GM20431 (cell line): ENCODE data around the gene EXOC3.
"Not testable (repeated sequence)": the region's sequence is repeated elsewhere in the genome, so short reads cannot be mapped to it uniquely, and the experiment has no call there.

Source experiments
- in situ Hi-C: fragments of 300-500 bp; cut with MseI, MboI; formaldehyde crosslinking; loops from one replicate; pipeline ENCODE4 v1.15.0; 2020; ENCODE audit warnings: low sequenced_read_pairs; ENCODE audit not compliant: unreplicated experiment

The EXOC3 gene

DNA sequence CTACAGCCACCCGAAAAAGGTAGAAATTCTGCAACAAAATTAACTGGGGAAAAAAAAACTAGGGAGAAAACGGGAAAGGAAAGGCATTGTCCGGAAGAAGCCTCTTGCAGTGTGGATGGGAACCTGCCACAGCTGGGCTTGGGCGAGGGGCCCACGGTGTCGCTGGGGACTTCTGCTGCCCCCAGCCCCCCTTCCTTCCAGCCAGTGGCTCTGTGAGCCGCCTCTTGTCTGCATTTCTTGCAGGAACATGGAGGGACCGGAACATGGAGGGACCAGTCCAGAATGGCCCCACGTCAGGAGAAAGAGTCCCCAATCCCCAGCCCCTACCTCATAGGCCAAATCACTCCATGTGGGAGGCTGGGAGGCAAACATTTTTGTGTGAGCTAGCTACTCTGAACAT is 36.9 kb upstream of the EXOC3 start:
- in situ Hi-C loops = no loop called here

DNA sequence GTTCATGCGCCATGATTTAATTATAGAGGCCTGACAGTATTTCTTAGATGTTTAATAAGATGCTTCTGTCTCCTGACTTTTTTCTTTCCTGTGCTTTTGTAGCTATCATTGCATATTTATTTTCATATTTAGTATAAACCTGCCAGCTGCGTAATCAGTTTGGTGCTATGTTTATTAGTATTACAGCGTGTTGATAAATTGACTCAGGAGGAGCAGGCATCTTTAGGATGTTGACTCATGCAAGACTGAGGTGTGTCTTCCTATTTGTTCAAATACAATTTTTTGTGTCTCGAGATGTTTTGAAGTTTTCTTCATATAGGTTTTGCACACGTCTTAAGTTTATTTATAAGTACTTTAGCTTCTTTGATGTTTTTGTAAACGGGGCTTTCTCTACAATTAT is 35.9 kb upstream of the EXOC3 start:
- in situ Hi-C loops = no loop called here

DNA sequence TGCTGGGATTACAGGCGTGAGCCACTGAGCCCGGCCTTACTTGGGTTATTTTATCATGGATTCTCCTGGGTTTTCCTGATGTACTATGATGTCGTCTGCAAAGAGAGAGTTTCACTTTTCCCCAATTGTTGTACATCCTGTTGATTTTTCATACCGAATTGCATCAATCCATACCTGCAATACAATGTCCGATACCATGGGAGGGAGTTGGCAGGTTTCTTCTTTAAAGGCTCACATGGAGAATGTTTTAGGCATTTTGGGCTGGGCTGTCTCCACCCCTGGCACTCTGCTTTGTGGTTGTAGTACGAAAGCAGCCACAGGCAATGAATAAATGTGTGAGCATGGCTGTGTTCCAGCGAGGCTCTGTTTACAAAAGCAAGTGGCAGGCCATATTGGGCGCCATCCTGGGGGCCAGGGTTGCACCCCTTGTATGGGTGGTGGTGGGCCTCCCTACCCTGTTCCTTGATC is 35.1 kb upstream of the EXOC3 start:
- in situ Hi-C loops = no loop called here

DNA sequence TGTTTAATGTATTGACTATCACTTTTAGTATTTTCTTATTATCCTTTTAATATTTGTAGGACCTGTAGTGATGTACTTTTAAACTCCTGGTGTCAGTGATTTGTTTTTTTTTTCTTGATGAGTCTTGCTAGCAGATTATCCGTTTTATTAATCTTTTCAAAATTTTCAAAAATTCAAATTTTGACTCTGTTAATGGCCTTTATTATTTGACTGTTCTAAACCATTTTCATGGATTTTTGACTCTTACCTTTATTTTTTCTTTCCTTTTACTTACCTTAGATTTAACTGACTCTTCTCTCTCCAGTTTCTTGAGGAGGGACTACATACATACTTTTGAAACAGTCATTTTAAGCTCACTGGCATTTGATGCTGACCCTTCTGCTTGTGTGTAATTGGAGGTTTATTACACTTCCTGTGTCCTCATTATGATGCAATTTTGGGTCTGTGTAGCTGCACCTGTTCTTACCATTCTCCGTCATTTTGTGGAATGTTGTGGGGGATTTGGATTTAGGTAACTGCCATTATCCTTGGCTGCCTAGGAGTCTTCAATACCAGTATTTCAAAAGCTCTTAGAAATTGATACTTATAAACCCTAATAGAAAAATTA is 32.0 kb upstream of the EXOC3 start:
- in situ Hi-C loops = no loop called here

DNA sequence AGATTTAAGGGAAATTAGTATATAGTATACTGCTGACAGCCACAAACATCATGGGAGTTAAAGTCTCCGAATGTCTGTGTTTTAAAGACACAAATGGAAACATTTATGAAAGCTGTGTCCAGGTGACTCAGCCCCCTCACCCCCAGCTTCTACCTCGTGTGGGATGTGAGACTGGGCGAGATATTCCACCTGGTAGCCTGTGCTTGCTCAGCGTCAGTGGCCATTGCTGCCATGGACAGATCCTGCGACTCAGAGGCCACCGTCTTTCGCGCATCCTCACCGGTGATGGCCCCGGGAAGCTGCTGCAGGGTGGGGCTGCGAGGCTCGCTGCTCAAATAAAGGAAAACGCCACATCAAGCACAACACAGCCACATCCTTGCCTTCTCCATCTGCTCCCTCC is 31.2 kb upstream of the EXOC3 start:
- in situ Hi-C loops = no loop called here

DNA sequence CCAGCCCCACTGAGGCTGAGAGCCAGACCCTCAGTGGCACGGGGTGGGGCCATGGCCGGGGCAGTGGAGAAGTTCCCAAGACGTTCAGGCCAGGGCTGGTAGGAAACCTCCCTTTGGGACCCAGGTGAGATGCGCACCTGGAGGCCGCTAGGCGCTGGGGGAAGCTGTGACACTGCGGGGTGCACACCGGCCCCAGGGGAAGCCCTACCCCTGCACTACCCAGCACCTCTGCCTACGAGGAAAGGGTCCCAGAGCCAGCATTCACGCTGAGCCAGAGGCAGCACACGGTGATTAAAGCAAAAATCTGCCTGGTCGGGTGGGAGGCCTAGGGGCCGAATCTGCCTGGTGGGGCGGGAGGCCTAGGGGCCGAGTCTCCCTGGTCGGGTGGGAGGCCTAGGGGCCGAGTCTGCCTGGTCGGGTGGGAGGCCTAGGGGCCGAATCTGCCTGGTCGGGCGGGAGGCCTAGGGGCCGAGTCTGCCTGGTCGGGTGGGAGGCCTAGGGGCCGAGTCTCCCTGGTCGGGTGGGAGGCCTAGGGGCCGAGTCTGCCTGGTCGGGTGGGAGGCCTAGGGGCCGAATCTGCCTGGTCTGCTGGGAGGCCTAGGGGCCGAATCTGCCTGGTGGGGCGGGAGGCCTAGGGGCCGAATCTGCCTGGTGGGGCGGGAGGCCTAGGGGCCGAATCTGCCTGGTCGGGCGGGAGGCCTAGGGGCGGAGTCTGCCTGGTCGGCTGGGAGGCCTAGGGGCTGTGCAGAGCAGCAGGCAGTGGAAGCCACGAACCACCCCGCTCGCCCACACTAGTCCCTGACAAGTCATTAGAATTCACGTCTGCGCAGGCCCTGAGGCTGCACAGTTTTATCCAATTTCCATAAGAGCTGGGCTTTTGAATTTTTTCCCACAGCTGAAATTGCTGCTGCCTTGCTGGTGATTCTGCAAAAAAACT is 27.7 kb upstream of the EXOC3 start:
- in situ Hi-C loops = not testable (repeated sequence)

DNA sequence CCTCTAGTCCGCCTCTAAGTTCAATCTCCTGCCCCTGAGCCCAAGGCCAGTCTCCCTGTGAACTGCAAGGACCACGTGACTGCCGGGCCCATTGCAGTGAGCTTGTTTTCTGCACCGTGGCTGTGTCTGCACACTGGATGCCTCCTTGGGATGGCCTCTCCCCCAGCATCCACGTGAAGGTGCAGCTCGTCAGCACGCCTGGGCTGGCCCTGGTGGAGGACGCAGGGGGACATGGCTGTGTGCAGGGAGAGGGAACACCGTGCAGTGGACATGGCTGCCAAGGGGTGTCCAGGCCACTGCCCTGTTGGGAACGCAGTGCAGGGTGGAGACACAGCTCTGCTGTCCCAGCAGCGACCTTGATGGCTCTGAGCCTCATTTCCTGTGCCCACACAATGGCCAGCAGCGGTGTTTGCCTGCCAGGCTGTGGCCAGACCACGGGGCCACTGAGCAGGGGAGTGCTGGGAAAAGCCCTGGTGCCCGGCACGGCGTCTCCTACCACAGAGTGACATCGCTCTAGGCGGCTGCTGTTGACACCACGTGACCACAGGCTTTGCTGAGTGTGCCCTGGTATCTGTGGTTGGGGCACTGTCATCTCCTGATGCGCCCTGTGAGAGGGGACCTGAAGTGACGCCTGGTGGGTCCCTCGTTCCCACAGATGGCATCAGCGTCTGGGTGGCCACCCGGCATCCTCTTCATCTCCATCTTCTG is 26.9 kb upstream of the EXOC3 start:
- in situ Hi-C loops = no loop called here

DNA sequence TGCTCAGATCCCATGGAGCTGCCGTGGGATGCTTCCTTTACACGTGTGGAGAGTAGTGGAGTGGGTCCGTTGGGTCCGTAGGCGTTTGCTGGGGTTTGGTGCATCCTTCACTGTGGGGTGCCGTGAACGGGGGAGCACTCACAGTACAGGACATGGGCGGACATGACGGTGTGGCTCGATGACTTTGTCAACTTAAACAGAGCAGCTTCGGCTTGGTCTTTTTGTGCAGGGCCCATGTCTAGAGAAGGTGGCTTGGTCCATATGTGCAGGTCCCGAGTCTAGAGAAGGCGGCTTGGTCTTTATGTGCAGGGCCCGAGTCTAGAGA is 26.4 kb upstream of the EXOC3 start:
- in situ Hi-C loops = no loop called here

DNA sequence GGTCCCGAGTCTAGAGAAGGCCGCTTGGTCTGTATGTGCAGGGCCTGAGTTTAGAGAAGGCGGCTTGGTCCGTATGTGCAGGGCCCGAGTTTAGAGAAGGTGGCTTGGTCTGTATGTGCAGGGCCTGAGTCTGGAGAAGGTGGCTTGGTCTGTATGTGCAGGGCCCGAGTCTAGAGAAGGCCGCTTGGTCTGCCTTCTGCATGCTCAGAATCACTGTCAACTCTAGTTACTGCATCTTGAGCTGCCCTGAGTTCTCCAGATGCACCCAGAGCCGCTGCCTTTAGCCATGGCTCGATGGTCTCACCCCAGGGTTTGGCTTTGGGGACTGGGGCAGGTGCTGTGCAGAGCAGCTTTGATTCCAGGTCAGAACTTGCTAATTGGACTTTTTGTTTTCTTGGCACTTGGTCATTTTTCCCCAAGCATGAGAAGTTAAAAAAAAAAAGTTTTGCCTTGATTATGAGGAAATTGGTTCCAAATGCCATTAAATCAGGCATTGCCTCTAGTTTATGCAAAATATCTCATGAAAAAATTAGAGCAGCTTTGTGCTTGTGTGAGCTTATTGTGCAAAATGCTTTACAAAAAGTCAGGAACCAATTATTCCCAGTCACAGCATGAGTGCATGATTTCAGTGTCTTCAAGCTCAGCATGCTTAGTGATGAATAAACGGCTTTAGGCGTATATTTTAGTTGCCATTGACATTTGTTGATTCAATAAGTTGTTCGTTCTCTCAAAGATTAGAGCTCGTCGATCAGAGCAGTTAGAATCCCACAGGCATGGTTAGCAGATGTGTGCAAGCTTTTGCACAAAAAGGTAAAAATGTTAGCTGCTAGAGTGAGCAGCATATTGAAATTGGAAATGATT is 25.4 kb upstream of the EXOC3 start:
- in situ Hi-C loops = no loop called here

DNA sequence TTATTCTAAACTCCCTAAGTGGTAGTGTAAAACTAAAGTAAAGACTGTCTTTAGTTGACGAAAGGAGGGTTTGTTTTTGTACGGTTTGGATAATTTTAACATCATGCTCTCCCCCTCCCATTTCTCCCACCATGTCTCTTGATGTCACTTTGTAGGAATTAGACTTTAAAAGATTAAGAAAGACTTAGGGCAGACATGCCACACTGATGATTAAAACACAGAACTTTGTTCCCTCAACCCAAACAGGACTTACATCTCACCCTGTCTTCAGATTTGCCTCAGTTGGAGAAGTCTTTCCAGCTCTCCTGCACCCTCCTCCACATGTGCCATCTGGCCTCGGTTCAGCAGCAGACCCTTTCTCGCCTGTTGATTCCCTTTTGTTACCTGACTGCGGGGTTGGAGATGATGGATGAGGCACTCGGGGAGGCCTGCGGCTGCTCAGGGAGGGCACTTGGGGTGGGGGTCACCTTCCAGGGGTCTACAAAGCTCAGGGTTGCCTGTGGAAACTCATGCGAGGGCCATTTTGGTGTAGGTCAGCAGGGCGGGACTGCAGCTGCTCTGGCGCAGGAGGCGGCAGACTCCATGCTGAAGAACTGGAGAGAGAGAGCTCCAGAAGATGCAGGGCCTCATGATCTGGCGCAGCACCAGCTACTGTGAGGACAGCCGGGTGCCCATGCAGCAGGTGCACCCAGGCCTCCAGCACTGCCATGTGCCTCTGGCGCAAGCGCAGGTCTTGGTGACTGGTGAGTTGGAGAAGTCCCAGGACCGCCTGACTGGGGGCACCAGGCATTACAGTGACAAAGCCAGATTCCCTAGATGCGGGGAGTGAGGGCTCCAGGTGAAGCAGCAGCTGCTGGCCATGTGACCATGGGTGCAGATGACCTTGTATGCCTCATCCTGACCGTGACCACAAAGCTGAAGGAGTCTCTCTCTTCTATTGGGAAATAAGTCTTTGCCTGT is 24.5 kb upstream of the EXOC3 start:
- in situ Hi-C loops = no loop called here

DNA sequence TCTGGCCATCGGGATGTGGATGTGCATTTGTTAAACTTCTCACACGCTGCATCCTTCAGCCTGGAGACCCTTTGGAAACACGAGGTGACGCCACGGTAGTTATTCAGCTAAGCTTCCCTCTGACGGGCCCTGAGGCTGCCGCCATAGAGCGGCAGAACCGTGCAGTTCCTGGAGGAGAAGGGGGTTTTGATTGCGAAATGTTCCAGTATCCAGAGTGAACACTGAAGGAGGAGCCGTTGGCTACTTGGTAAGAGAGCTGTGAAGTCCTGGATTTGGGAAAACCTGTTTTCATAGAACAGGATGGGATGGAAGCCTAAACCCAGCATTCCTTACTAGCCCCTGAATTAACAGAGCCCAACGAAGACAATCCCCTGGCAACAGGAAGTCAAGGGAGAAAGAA is 23.0 kb upstream of the EXOC3 start:
- in situ Hi-C loops = no loop called here

DNA sequence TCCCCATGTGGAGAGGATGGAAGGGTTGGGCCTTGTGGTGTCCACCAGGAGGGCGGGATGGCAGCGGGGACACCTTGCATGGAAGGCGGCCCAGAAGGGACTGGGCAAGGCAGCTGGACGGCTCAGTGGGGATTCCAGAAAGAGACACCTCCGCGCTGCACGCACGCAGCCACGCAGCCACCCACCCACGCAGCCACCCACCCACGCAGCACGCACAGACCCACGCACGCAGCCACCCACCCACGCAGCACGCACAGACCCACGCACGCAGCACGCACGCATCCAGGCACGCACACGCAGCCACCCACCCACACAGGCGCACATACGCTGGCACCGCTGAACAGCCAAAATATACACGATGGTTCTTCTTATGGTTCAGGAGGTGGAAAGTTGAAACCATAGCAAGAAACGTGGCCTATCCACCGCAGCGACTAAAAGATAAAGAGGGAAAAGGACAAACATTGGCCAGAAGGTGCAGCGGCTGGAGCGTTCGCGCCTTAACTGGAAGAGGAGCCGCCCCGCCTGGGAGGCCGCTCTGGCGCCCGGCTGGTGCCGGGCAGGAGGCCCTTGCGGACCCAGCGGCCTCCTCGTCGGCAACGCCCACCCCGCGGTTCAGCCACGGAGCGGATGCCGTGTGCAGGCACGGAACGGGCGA is 22.2 kb upstream of the EXOC3 start:
- in situ Hi-C loops = no loop called here

DNA sequence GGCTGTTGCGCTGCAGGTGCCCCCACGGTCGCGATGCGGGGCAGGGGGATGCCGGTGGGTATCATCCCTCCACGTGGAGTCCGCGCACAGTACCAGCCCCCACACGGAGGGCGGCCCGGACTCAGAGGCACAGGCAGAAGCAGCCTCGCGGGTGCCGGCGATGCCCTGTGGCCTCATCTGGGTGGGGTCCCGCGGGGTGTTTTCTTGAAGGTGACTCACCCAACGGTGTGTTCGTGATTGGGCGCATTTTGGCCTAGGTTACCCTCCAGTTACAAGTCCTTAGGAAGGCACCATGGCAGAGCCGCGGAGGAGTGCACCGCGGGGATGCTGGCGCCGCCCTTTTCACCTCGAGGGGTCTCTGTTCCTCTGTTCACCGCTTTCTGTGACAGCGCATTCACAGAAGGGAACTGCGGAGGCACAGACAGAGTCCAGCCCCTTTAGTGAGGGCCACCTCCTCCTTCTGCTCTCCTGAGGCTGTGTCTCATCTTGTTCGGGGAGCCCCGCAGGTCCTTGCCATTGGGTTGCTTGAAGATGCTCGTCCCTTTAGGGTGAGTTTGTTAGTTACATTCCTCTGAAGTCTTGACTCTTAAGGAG is 21.6 kb upstream of the EXOC3 start:
- in situ Hi-C loops = no loop called here

DNA sequence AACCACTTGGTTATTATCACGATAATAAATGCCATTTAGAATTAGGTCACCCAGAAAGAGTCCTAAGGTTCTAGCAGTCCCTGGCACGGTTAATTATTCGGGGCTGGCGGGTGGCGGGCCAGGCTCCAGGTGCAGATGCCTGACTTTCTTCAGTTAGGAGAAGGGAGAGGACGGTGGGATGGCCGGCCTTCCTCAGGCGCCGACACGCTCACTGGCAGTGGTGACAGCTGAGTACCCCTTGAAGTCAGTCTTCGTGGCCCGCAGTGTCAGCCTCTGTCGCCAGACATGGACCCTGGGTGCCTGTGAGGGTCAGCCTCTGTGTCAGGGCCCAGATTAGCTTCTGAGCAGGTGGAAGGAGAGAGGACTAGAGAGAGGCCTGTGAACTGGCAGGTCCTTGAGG is 21.1 kb upstream of the EXOC3 start:
- in situ Hi-C loops = no loop called here

DNA sequence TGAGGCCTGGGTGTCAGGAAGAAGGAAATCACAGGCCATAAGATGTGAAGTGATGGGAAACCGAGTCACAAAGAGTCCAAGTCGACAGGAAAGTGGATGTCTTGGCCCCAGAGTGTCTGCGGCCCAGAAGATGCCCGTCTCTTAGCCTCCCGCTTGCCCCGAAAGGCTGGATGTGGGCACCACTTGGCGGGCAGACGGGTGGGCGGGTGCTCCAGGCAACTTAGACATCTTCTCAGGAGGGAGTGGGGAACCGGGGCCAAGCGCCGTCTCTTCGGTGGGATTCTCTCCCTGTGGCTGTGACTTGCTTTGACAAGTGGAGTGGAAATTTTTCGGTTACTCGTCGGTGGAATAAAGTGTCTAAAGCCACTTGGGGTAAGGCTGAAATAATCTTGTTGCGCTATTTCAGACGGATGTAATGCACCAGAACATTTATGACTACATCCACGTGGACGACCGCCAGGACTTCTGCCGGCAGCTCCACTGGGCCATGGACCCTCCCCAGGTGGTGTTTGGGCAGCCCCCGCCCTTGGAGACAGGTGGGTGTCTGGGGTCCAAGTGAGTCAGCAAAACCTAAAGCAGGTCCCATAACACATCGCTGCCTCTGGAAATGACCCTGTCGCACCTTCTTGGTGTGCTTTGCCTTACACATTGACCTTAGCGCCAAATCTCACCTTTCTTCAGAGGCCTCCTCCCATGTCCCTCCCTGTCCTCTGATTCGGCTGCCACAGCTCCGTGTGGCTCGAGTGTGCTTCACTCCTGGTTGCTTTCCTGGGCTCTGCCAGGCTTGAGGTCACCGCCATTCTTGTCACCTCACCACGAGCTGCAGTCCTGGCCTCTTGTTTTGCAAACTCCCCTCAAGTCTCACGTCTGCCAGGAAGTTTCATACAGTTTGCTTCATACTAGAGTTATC is 20.4 kb upstream of the EXOC3 start:
- in situ Hi-C loops = no loop called here

DNA sequence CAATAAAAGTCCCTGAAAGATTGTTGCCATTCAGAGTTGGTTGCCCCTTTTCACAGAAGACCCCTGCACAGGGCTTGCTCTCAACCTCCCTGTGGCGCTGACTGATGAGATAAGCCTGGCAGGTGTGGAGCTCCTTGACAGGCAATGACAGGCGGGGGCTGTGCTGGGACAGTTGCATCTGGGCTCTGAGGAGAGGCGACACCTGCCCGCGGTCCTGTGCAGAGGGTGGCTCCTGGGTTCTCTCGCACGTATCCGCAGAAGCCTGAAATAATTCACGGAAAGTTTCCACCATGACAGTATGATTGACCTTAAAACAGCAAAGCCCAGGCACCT is 19.8 kb upstream of the EXOC3 start:
- in situ Hi-C loops = no loop called here

DNA sequence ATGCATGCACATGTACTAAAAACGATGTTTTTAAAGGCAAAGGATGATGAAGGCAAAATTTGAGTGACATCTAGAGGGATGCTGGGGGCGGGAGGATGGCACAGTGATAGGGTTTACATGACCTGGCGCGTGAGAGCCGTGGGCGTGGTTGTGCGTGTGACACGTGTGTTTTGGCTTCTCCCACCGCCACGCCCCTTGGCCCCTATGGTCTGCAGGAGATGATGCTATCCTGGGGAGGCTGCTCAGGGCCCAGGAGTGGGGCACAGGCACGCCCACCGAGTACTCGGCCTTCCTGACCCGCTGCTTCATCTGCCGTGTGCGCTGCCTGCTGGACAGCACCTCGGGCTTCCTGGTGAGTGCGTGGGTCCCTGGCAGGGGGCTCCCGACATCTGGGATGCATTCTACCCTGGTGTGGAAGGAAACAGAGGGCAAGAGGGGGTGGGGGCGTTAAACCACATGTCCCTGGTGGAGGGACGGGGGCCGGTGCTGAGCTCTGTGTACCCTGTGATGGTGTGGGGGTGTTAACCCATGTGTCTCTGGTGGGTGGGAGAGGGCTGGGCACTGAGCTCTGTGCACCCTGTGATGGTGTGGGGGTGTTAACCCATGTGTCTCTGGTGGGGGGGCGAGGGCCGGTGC is 19.2 kb upstream of the EXOC3 start:
- in situ Hi-C loops = no loop called here
